GM18511 (cell line): Measurements from ENCODE around the gene SMS.

Experiments
- ATAC-seq: cut with Tn5 transposase; IDR thresholded peaks from one replicate; pipeline ENCODE4 v1.9.1; 2021; ENCODE audit warnings: mild to moderate bottlenecking, moderate library complexity; ENCODE audit not compliant: unreplicated experiment

SMS gene

GRCh38 chrX:21940356-21940829 lies at the start of gene SMS:
Gene SMS, plus strand, starts transcription at chrX:21940709. Its CDS starts 116 bp downstream, at chrX:21940825.
- ATAC-seq: peak; percentile 68

DNA sequence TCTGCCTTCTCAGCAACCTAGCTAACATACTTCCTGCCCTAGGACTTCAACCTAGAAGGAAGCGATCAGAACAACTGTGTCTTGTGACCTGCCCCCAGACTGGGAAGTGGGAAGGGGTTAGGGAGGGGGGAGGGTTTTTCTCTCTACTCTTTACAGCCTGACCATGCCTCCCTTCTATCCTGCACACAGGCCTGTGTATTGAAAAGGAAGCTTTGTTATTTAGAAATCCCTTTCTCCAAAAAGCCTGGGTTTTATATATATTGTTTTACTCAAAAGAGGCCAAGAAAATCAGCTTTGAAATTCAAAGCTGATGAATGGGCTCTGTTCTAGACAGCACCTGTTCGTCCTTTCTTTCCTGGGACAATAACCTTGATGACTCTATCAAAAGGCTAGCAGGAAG lies 35.2 kb upstream of the SMS start:
- no peak for ATAC-seq

- ATAC-seq: no peak
These were observed 34.6 kb upstream of the SMS start for GRCh38 chrX:21905953-21906352.

GRCh38 chrX:21907260-21907659 lies 33.2 kb upstream of the SMS start:
- ATAC-seq: no peak

GRCh38 chrX:21911481-21911880 lies 29.0 kb upstream of the SMS start:
- ATAC-seq: no peak

GRCh38 chrX:21912220-21912619 lies 28.3 kb upstream of the SMS start:
- no peak for ATAC-seq

DNA sequence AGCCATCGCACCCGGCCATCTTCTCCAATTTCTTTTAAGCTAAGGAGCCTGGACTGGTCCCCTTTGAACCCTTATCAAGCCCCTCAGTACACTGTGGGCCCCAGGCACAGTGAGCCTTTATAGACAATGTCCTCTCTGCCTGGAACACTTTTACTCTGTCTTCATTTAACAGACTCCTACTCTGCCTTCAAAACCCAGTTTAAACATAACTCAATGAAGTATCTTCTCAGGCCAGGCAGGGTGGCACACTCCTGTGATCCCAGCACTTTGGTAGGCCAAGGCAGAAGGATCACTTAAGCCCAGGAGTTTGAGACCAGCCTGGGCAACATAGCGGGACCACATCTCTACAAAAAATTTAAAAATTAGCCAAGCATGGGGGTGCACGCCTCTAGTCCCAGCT lies 27.5 kb upstream of the SMS start:
- no peak for ATAC-seq

- no peak for ATAC-seq
These were observed 14.4 kb upstream of the SMS start for GRCh38 chrX:21926116-21926515.

DNA sequence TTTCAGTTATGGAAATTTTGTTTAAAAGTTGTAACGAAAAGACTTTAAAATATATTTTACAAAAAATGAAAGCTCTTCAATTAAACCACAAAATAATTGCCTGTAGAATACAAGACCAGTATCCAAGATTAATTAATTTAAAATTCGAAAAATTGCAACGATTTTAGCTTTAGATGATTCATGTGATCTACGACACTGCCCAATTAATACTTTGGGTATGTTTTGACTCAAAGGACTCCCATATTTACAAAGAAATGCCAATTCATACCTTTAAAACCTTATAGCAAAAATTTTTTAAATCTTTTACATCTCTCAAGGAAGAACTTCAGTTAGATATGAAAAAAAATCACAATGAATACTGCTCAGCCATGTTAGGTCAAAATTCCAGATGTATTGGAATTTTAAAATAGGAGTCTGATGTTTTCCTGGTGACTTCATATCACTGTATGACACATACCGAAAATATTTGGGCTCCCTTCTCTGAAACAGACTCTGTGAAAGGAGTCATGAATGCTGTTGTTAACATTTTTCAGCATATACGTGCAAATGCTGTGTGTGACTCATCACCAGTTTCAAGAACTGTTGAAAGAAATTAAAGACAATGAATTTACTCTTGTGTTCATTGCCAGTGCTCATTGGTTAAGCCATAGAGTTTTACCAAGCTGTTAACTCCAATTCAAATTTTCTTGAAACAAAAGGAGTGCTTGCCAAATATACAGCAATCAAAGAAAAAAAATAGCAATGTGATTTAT lies 13.8 kb upstream of the SMS start:
- ATAC-seq: peak; percentile 68

GRCh38 chrX:21929209-21929608 lies 11.3 kb upstream of the SMS start:
- no peak for ATAC-seq

DNA sequence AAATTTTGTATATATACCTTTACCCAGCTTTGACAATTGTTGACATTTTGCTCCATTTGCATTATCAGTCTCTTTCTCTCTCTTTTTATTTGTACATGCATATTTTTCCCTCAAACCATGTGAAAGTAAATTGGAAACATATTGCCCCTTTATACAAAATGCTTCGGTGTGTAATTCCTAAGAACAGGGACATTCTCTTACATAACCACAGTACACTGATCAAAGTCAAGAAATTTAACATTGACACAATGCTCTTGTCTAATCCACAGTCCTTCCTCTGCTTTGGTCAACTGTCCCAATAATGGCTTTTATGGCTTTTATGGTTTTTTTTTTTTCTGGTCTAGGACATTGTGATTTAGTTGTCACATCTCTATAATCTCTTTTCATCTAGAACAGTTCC lies 9.5 kb upstream of the SMS start:
- ATAC-seq: no peak

DNA sequence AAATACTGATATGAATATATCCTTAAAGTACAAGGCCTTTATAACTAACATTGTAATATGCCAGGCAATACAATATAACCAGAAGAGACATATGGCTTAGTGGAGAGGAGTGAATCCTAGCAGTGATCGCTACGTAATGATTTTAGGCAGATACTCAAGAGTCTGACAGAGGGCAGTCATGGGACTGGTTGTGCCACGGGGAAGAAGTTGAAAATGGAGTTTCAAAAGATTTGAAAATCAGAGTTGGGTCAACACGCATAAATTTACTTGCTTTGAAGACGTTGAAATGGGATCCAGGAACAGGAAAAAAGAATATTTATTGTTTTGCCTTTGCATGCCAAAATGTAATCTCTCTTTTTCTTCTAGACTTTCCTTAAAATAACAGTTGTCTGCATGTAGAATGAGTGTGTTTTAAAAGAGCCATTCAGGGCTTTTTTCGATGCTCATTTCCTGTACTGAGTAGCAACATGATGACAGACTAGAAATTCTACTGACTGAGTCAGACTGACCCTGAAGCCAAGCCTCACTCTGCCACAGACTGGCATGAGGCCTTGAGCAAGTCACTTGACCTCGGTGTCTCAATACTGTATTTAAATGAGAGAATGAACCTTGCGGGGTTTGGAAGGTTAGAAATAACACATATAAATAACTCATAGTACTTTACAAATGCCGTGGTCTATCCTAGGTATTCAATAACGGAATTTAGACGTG lies 8.1 kb upstream of the SMS start:
- ATAC-seq: no peak

- no peak for ATAC-seq
These were observed 7.4 kb upstream of the SMS start for GRCh38 chrX:21933077-21933476.

- no peak for ATAC-seq
These were observed 6.1 kb upstream of the SMS start for GRCh38 chrX:21934414-21934813.

DNA sequence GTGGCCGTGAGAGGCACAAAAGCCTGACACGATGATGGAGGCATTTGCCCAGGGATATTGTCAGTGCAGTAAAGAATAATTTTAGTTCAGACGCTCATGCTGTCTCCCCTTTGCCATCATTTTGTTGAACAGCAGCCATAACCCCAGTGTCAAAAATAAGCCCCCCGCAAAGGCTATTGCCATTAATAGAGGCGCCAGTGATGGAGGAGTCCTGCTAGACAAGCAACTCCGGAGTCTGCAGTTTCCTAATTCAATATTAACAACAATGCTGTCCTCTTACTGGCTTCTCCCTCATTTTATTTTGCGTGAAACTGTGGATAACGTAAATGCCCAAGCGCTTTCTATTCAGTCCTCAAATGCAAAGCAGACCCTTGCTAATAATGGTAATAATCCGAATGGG lies 603 bp upstream of the SMS start:
- ATAC-seq: no peak

- ATAC-seq: no peak
These were observed 3.1 kb downstream of the SMS start for GRCh38 chrX:21943460-21944135.

GRCh38 chrX:21944136-21944615 lies 3.7 kb downstream of the SMS start:
- ATAC-seq: no peak

- no peak for ATAC-seq
These were observed 6.6 kb downstream of the SMS start for GRCh38 chrX:21946925-21947641.

- ATAC-seq: no peak
These were observed 7.2 kb downstream of the SMS start for GRCh38 chrX:21947671-21948070.

DNA sequence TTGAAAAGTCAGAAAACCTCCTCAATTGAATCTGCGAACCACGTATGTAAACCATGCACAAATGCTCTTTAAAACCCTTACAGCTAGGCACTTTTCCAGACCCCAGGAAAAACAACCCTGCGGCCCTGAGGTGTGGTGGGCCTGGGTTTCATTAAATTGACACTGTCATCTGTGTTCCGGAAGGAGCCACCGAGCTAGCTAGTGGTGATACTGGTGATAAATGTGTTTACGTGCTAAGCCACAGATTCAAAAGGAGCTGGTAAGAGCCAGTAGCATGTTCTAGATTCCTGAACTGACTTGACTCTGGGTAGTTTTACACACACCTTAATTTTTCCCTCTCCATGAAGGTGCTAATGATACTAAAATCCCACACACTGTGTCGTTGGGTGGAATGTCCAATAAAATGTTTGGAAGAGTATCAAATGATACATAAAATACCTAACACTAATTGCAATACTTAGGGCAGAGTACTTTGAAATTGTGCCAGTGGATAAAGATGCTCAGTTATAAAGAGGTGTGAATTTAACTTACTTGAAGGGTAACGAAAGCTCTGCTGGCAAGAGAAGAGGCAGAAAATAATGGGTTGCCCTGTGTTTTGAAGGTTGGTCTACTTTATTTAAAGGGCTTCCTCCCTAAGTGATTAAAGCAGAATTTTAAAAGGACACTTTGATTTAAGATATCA lies 8.5 kb downstream of the SMS start:
- ATAC-seq: no peak
